ENCODE results near the gene KRT75.

Gene KRT75

GRCh38 chr12:52381206-52381605 is 53.0 kb downstream of the KRT75 start:
- Histone ChIP-seq H3K27me3 (ENCODE audit: low read depth, low read length) (peaks cover 23% of the 10 kb centered on the region; the same call in 1 of the 2 replicates), H3K9me3 (ENCODE audit: insufficient read depth, low read length) (no peaks in the 10 kb centered on the region), H3K4me2 (ENCODE audit: low read length) (no peak overlapping the region)

GRCh38 chr12:52380271-52380694 is 53.9 kb downstream of the KRT75 start:
- no peaks in the 10 kb centered on the region for H3K9me3 ChIP-seq (ENCODE audit: insufficient read depth, low read length)
- peaks cover 24% of the 10 kb centered on the region; the same call in 1 of the 2 replicates for H3K27me3 ChIP-seq (ENCODE audit: low read depth, low read length)
- H3K9ac ChIP-seq (ENCODE audit: low read length), result no peak overlapping the region
- no peak overlapping the region for H3K4me3 ChIP-seq (ENCODE audit: low read length)
- H2AFZ ChIP-seq (ENCODE audit: low read depth, low read length), result no peak overlapping the region
- no peaks in the 10 kb centered on the region for H3K79me2 ChIP-seq (ENCODE audit: low read length)
- TF ChIP-seq CTCF (IDR thresholded peaks at IDR 0.05; ENCODE audit: low read depth, low read length) (peak; percentile 55), EZH2phosphoT487 (IDR thresholded peaks at IDR 0.05; ENCODE audit: low read depth) (no peak)
- no peaks in the 10 kb centered on the region for H4K20me1 ChIP-seq (ENCODE audit: insufficient read depth, low read length)
- H3K4me2 ChIP-seq (ENCODE audit: low read length), result no peak overlapping the region
- H3K27ac ChIP-seq (ENCODE audit: low read length), result no peak overlapping the region
- H3K4me1 ChIP-seq (ENCODE audit: low read length), result peaks cover 6% of the 10 kb centered on the region
- no peaks in the 10 kb centered on the region for H3K36me3 ChIP-seq (replicated peaks; ENCODE audit: low read depth, low read length)

More at GRCh38 chr12:52381206-52381605, 53.0 kb downstream of the KRT75 start:
- Histone ChIP-seq H4K20me1 (ENCODE audit: insufficient read depth, low read length) (no peaks in the 10 kb centered on the region), H3K4me1 (ENCODE audit: low read length) (peaks cover 6% of the 10 kb centered on the region), H3K4me3 (ENCODE audit: low read length) (no peak overlapping the region), H2AFZ (ENCODE audit: low read depth, low read length) (no peak overlapping the region), H3K79me2 (ENCODE audit: low read length) (no peaks in the 10 kb centered on the region), H3K36me3 (replicated peaks; ENCODE audit: low read depth, low read length) (no peaks in the 10 kb centered on the region), H3K27ac (ENCODE audit: low read length) (no peak overlapping the region), H3K9ac (ENCODE audit: low read length) (no peak overlapping the region)
- TF ChIP-seq CTCF (IDR thresholded peaks at IDR 0.05; ENCODE audit: low read depth, low read length) (no peak), EZH2phosphoT487 (IDR thresholded peaks at IDR 0.05; ENCODE audit: low read depth) (no peak)

GRCh38 chr12:52379536-52379935 is 54.6 kb downstream of the KRT75 start:
- no peak overlapping the region for H2AFZ ChIP-seq (ENCODE audit: low read depth, low read length)
- peaks cover 24% of the 10 kb centered on the region; the same call in 1 of the 2 replicates for H3K27me3 ChIP-seq (ENCODE audit: low read depth, low read length)
- H3K36me3 ChIP-seq (replicated peaks; ENCODE audit: low read depth, low read length), result no peaks in the 10 kb centered on the region
- no peak overlapping the region for H3K9ac ChIP-seq (ENCODE audit: low read length)
- H3K4me3 ChIP-seq (ENCODE audit: low read length), result no peak overlapping the region
- H3K27ac ChIP-seq (ENCODE audit: low read length), result no peak overlapping the region
- H3K4me1 ChIP-seq (ENCODE audit: low read length), result peaks cover 6% of the 10 kb centered on the region
- no peak overlapping the region for H3K4me2 ChIP-seq (ENCODE audit: low read length)
- H3K9me3 ChIP-seq (ENCODE audit: insufficient read depth, low read length), result no peaks in the 10 kb centered on the region
- TF ChIP-seq EZH2phosphoT487 (IDR thresholded peaks at IDR 0.05; ENCODE audit: low read depth), result no peak
- no peaks in the 10 kb centered on the region for H4K20me1 ChIP-seq (ENCODE audit: insufficient read depth, low read length)
- H3K79me2 ChIP-seq (ENCODE audit: low read length), result no peaks in the 10 kb centered on the region

DNA sequence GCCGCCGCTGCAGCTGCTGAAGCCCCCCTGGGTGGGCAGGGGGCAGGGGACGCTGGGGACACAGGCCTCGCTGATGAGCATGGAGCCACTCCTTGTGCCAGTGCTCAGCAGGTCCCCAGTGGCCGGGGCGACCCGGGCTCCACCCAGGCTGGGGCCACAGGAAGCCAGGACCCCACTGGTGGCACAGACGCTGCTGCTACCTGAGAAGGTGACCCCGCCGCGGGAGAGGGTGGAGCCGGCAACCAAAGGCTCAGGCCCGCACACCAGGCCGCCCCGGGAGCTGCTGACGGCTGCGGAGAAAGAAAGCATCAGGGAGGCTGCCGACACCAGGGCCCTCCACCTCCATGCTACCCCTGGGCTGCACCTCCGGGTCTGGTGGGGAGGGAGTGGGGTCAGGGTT is 56.1 kb downstream of the KRT75 start:
- Histone ChIP-seq H3K4me2 (ENCODE audit: low read length) (no peak overlapping the region), H3K9me3 (ENCODE audit: insufficient read depth, low read length) (no peaks in the 10 kb centered on the region), H2AFZ (ENCODE audit: low read depth, low read length) (no peak overlapping the region), H3K27ac (ENCODE audit: low read length) (no peak overlapping the region), H3K4me3 (ENCODE audit: low read length) (no peak overlapping the region), H4K20me1 (ENCODE audit: insufficient read depth, low read length) (no peaks in the 10 kb centered on the region), H3K9ac (ENCODE audit: low read length) (no peak overlapping the region), H3K27me3 (ENCODE audit: low read depth, low read length) (peaks cover 13% of the 10 kb centered on the region; the same call in 1 of the 2 replicates), H3K4me1 (ENCODE audit: low read length) (peaks cover 6% of the 10 kb centered on the region), H3K36me3 (replicated peaks; ENCODE audit: low read depth, low read length) (no peaks in the 10 kb centered on the region), H3K79me2 (ENCODE audit: low read length) (no peaks in the 10 kb centered on the region)
- TF ChIP-seq EZH2phosphoT487 (IDR thresholded peaks at IDR 0.05; ENCODE audit: low read depth) (no peak), CTCF (IDR thresholded peaks at IDR 0.05; ENCODE audit: low read depth, low read length) (no peak)

Measured in OCI-LY3 (cell line).